ENCODE results near the gene ITGA2. TPM values are rescaled to one million over a fixed set of nuclear protein-coding genes. Genes with fewer than 3 reads are reported as not detected.

The ITGA2 gene
- total and polyA plus RNA-seq, 2 experiments from 2014 or later: 2.5 to 10.2 TPM

GRCh38 chr5:53019320-53019719 lies 30.2 kb downstream of the ITGA2 start:
- no peak overlapping the region for H3K4me2 ChIP-seq
- H3K4me3 ChIP-seq: no peak overlapping the region
- TF ChIP-seq EZH2 (IDR thresholded peaks at IDR 0.05; ENCODE audit: borderline replicate concordance) (no peak), EZH2phosphoT487 (IDR thresholded peaks at IDR 0.05; ENCODE audit: low read depth, severe bottlenecking, unreplicated experiment) (no peak)
- TF ChIP-seq, protein P1, sequence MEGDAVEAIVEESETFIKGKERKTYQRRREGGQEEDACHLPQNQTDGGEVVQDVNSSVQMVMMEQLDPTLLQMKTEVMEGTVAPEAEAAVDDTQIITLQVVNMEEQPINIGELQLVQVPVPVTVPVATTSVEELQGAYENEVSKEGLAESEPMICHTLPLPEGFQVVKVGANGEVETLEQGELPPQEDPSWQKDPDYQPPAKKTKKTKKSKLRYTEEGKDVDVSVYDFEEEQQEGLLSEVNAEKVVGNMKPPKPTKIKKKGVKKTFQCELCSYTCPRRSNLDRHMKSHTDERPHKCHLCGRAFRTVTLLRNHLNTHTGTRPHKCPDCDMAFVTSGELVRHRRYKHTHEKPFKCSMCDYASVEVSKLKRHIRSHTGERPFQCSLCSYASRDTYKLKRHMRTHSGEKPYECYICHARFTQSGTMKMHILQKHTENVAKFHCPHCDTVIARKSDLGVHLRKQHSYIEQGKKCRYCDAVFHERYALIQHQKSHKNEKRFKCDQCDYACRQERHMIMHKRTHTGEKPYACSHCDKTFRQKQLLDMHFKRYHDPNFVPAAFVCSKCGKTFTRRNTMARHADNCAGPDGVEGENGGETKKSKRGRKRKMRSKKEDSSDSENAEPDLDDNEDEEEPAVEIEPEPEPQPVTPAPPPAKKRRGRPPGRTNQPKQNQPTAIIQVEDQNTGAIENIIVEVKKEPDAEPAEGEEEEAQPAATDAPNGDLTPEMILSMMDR (IDR thresholded peaks at IDR 0.05; ENCODE audit: poor library complexity): no peak
- WGBS (ENCODE audit: low lambda C conversion rate, missing lambda C conversion rate): 91% methylated on average over 4 of the region's 4 CpGs
- DNase-seq (ENCODE audit: low spot score): no peak
- no peaks in the 10 kb centered on the region for H3K4me1 ChIP-seq (ENCODE audit: insufficient read depth)
- H3K9me2 ChIP-seq (replicated peaks; ENCODE audit: insufficient read depth): no peaks in the 10 kb centered on the region
- no peak overlapping the region for H2AFZ ChIP-seq
- H3K9me3 ChIP-seq (ENCODE audit: low read depth): no peaks in the 10 kb centered on the region
- H4K20me1 ChIP-seq (ENCODE audit: insufficient read depth, poor library complexity, severe bottlenecking): no peaks in the 10 kb centered on the region
- H3K36me3 ChIP-seq (replicated peaks; ENCODE audit: insufficient read depth, low read depth): no peaks in the 10 kb centered on the region
- H3K27me3 ChIP-seq: no peaks in the 10 kb centered on the region
- no peaks in the 10 kb centered on the region for H3K79me2 ChIP-seq
- no peak overlapping the region for H3K27ac ChIP-seq

GRCh38 chr5:53022930-53023511 lies 33.9 kb downstream of the ITGA2 start:
- H3K27ac ChIP-seq: no peak overlapping the region
- no peak overlapping the region for H3K4me2 ChIP-seq

GRCh38 chr5:53023969-53024368 lies 34.8 kb downstream of the ITGA2 start:
- Histone ChIP-seq H3K79me2 (no peaks in the 10 kb centered on the region), H3K36me3 (replicated peaks; ENCODE audit: insufficient read depth, low read depth) (no peaks in the 10 kb centered on the region), H3K9me2 (replicated peaks; ENCODE audit: insufficient read depth) (no peaks in the 10 kb centered on the region), H3K4me3 (no peak overlapping the region), H3K4me2 (no peak overlapping the region), H4K20me1 (ENCODE audit: insufficient read depth, poor library complexity, severe bottlenecking) (no peaks in the 10 kb centered on the region), H3K4me1 (ENCODE audit: insufficient read depth) (no peaks in the 10 kb centered on the region), H2AFZ (no peak overlapping the region), H3K9me3 (ENCODE audit: low read depth) (no peaks in the 10 kb centered on the region), H3K27ac (no peak overlapping the region), H3K27me3 (no peaks in the 10 kb centered on the region)
- TF ChIP-seq, protein P1 (IDR thresholded peaks at IDR 0.05; ENCODE audit: poor library complexity): no peak
- TF ChIP-seq EZH2 (IDR thresholded peaks at IDR 0.05; ENCODE audit: borderline replicate concordance): no peak
- no peak for TF ChIP-seq EZH2phosphoT487 (IDR thresholded peaks at IDR 0.05; ENCODE audit: low read depth, severe bottlenecking, unreplicated experiment)
- 93% methylated on average over 2 of the region's 2 CpGs for WGBS (ENCODE audit: low lambda C conversion rate, missing lambda C conversion rate)
- no peak for DNase-seq (ENCODE audit: low spot score)

More at GRCh38 chr5:53022930-53023511, 33.9 kb downstream of the ITGA2 start:
- no peak for TF ChIP-seq EZH2phosphoT487 (IDR thresholded peaks at IDR 0.05; ENCODE audit: low read depth, severe bottlenecking, unreplicated experiment)
- no peak for TF ChIP-seq EZH2 (IDR thresholded peaks at IDR 0.05; ENCODE audit: borderline replicate concordance)
- TF ChIP-seq, protein P1 (IDR thresholded peaks at IDR 0.05; ENCODE audit: poor library complexity): no peak
- no peak for DNase-seq (ENCODE audit: low spot score)
- Histone ChIP-seq H4K20me1 (ENCODE audit: insufficient read depth, poor library complexity, severe bottlenecking) (no peaks in the 10 kb centered on the region), H2AFZ (no peak overlapping the region), H3K79me2 (no peaks in the 10 kb centered on the region), H3K9me2 (replicated peaks; ENCODE audit: insufficient read depth) (no peaks in the 10 kb centered on the region), H3K4me1 (ENCODE audit: insufficient read depth) (no peaks in the 10 kb centered on the region), H3K36me3 (replicated peaks; ENCODE audit: insufficient read depth, low read depth) (no peaks in the 10 kb centered on the region), H3K4me3 (no peak overlapping the region), H3K27me3 (no peaks in the 10 kb centered on the region), H3K9me3 (ENCODE audit: low read depth) (no peaks in the 10 kb centered on the region)
- 70% methylated on average over 6 of the region's 6 CpGs for WGBS (ENCODE audit: low lambda C conversion rate, missing lambda C conversion rate)
